Measurements from ENCODE around the gene NSMCE4A. TPM values are rescaled to one million over a fixed set of nuclear protein-coding genes. Genes with fewer than 3 reads are reported as not detected.

The NSMCE4A gene
- total and polyA plus RNA-seq, 2 donors (not counting 1 experiment from before 2014, with no cell fraction given) = 89.7 to 92.4 TPM

- no peaks in the 10 kb centered on the region for H3K4me1 Mint-ChIP-seq
Measured at GRCh38 chr10:122019414-122019975, 44.5 kb upstream of the NSMCE4A start.

More at GRCh38 chr10:122019414-122019975, 44.5 kb upstream of the NSMCE4A start:
- Histone ChIP-seq H4K20me1 (ENCODE audit: control insufficient read depth, insufficient read depth, low read length, poor library complexity, severe bottlenecking) (no peaks in the 10 kb centered on the region), H2AFZ (ENCODE audit: insufficient read depth, low read depth, low read length, poor library complexity, severe bottlenecking) (no peak overlapping the region), H3K27ac (ENCODE audit: low read length in 2 of 2) (no peak overlapping the region), H3K9me3 (ENCODE audit: control extremely low read depth in 1 of 3, control insufficient read depth in 2 of 3, insufficient read depth in 1 of 3, low read length in 2 of 3) (peaks cover 0 to 3% (median 0%) of the 10 kb centered on the region in 3 donors), H3K79me2 (ENCODE audit: control insufficient read depth, insufficient read depth, low read length) (no peaks in the 10 kb centered on the region), H3K4me3 (ENCODE audit: control extremely low read depth in 1 of 5, extremely low read depth in 1 of 5, insufficient read depth in 1 of 5, low read depth in 2 of 5, low read length in 4 of 5) (no peak overlapping the region), H3K4me1 (ENCODE audit: control insufficient read depth in 2 of 2, insufficient read depth in 2 of 2, low read length in 2 of 2) (no peaks in the 10 kb centered on the region), H3K9ac (ENCODE audit: low read length) (no peak overlapping the region), H3K36me3 (replicated peaks in 1 of 2; ENCODE audit: control extremely low read depth in 1 of 2, control insufficient read depth in 1 of 2, extremely low read depth in 1 of 2, insufficient read depth in 2 of 2, low read length in 1 of 2) (no peaks in the 10 kb centered on the region), H3K4me2 (replicated peaks; ENCODE audit: low read depth, low read length, poor library complexity, severe bottlenecking) (no peak overlapping the region), H3K27me3 (replicated peaks in 1 of 4; ENCODE audit: control extremely low read depth in 1 of 4, control insufficient read depth in 3 of 4, insufficient read depth in 4 of 4, low read length in 3 of 4) (peaks cover 0 to 4% (median 0%) of the 10 kb centered on the region in 4 experiments)
- ATAC-seq (ENCODE audit: low read depth) (no peak), DNase-seq (no peak)
- 65% methylated on average over 23 of the region's 24 CpGs for WGBS (ENCODE audit: insufficient coverage)
- ChIA-PET POLR2A (no interaction called here), CTCF (no interaction called here)
- Mint-ChIP-seq H3K27ac (no peak overlapping the region), H3K27me3 (peaks cover 13% of the 10 kb centered on the region), H3K9me3 (ENCODE audit: insufficient read depth) (peaks cover 3% of the 10 kb centered on the region), H3K4me3 (no peak overlapping the region)
- intact Hi-C loops (cut with micrococcal nuclease) = no loop called here
- TF ChIP-seq CTCF (IDR thresholded peaks at IDR 0.05) (no peak), EZH2 (IDR thresholded peaks at IDR 0.05; ENCODE audit: borderline replicate concordance, insufficient read depth, low read depth, low read length, poor library complexity, severe bottlenecking) (no peak)

All from B cell (primary cell).